Measurements from ENCODE around the gene PGPEP1. TPM values are rescaled to one million over a fixed set of nuclear protein-coding genes. Genes with fewer than 3 reads are reported as not detected.
A peak's percentile ranks its signal among the peaks of the same experiment; 100 is the strongest.

PGPEP1 gene
- polyA plus RNA-seq, 1 experiment = 32.2 TPM

DNA sequence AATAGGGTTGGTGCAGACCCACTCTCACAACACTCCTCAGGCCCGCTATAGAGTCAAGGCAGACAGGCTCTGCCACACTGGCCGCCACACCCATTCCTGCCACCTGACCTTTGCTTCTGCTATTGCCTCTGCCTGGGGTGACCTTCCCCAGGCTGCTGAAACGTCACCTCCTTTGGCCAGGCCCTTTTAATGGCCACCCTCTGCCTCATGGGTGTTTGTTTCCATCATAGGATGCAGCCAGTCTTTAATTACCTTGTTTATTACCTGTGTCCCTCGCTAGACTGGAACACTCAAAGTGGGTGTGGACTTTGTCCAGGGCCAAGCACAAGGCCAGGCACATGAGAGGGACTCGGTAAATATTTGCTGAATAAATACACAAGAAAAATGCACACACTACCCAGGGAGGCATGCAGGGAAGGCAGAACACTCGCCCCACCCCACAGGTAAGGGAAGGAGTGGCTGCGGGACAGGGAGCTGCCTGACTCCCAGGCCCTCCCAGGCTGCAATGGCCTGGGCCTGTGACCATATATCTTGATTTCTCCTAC lies 20.7 kb upstream of the PGPEP1 start:
- ChIA-PET POLR2A (no interaction called here), CTCF (interaction anchor here (0.7 to 4.1 kb wide), 5 partner anchors 9 to 41 kb away, joined by 3 to 55 read pairs (median 5); partner anchors contain the start of gene JUND)
- no peak for TF ChIP-seq CTCF (IDR thresholded peaks at IDR 0.05; ENCODE audit: insufficient read depth, low read depth, low read length)
- H3K27me3 ChIP-seq (ENCODE audit: control insufficient read depth, insufficient read depth, low read length) = no peaks in the 10 kb centered on the region
- no peak overlapping the region for H3K4me3 ChIP-seq (ENCODE audit: low read depth, low read length)
- peaks cover 3% of the 10 kb centered on the region; the same call in 1 of the 2 replicates for H3K36me3 ChIP-seq (ENCODE audit: control insufficient read depth, insufficient read depth, low read length)
- no peak for DNase-seq (ENCODE audit: low read depth)

GRCh38 chr19:18320865-18321733 lies 19.3 kb upstream of the PGPEP1 start:
- POLR2A ChIA-PET = interaction anchor here (1.0 kb wide), 1 partner anchor 40 kb away, joined by 7 read pairs; the partner anchor contains the start of gene JUND
- DNase-seq (ENCODE audit: low read depth) = no peak
- no peaks in the 10 kb centered on the region for H3K27me3 ChIP-seq (ENCODE audit: control insufficient read depth, insufficient read depth, low read length)
- no peak for TF ChIP-seq CTCF (IDR thresholded peaks at IDR 0.05; ENCODE audit: insufficient read depth, low read depth, low read length)
- CTCF ChIA-PET = interaction anchor here (1.2 to 3.8 kb wide), 7 partner anchors 15 to 69 kb away, joined by 3 to 55 read pairs (median 5); partner anchors contain the start of genes IQCN and JUND
- no peak overlapping the region for H3K4me3 ChIP-seq (ENCODE audit: low read depth, low read length)
- no peaks in the 10 kb centered on the region; the same call in 1 of the 2 replicates for H3K36me3 ChIP-seq (ENCODE audit: control insufficient read depth, insufficient read depth, low read length)

- Histone ChIP-seq H3K36me3 (ENCODE audit: control insufficient read depth, insufficient read depth, low read length) (no peaks in the 10 kb centered on the region; the same call in 1 of the 2 replicates), H3K27me3 (ENCODE audit: control insufficient read depth, insufficient read depth, low read length) (no peaks in the 10 kb centered on the region), H3K4me3 (ENCODE audit: low read depth, low read length) (peak overlapping the region; percentile 74)
- no peak for TF ChIP-seq CTCF (IDR thresholded peaks at IDR 0.05; ENCODE audit: insufficient read depth, low read depth, low read length)
- DNase-seq (ENCODE audit: low read depth) = no peak
- CTCF ChIA-PET = interaction anchor here (0.8 to 3.8 kb wide), 9 partner anchors 14 to 70 kb away, joined by 3 to 55 read pairs (median 5); partner anchors contain the start of genes IQCN and JUND
- POLR2A ChIA-PET = interaction anchor here (0.7 to 1.3 kb wide), 3 partner anchors 16 to 43 kb away, joined by 4 to 11 read pairs (median 7); partner anchors contain the start of gene JUND
Observed at GRCh38 chr19:18321734-18322102, 18.7 kb upstream of the PGPEP1 start.

DNA sequence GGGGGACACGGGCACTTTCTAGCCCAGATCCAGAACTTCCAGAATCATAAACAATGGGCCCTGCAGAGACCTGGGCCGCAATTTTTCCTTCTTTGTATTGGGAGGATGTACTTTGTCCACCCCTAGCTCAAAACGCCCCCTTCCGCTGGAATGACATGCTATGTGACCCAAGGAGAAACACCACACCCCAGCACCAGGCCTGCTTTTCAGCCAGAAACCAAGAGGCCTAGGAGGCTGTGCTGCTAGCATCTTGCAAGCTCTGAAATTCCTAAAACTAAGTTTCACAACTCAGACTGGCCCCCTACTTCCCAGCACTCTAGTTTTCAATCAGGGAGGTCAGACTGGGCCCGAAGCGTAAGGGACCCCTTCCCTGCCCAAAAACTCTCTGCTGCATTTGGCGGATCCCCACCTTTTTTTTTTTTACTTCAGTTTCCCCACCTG lies 18.1 kb upstream of the PGPEP1 start:
- ChIA-PET POLR2A (interaction anchor here (0.7 to 1.3 kb wide), 6 partner anchors 17 to 47 kb away, joined by 3 to 16 read pairs (median 6); partner anchors contain the start of gene JUND), CTCF (interaction anchor here (0.8 to 3.8 kb wide), 11 partner anchors 12 to 119 kb away, joined by 3 to 55 read pairs (median 4); partner anchors contain the start of genes IQCN, JUND and RAB3A)
- DNase-seq (ENCODE audit: low read depth) = no peak
- H3K4me3 ChIP-seq (ENCODE audit: low read depth, low read length) = peak overlapping the region; percentile 74
- no peaks in the 10 kb centered on the region for H3K27me3 ChIP-seq (ENCODE audit: control insufficient read depth, insufficient read depth, low read length)
- peak; percentile 39 for TF ChIP-seq CTCF (IDR thresholded peaks at IDR 0.05; ENCODE audit: insufficient read depth, low read depth, low read length)
- H3K36me3 ChIP-seq (ENCODE audit: control insufficient read depth, insufficient read depth, low read length) = no peaks in the 10 kb centered on the region; the same call in 1 of the 2 replicates

All from BJ (cell line).